ENCODE measurements around the gene PTPRN2. TPM values are rescaled to one million over a fixed set of nuclear protein-coding genes. Genes with fewer than 3 reads are reported as not detected.

PTPRN2 gene
- total RNA-seq, 1 experiment from 2014 or later, result 1.1 TPM

- no peaks in the 10 kb centered on the region; the same call in 1 of the 2 replicates for H3K27me3 ChIP-seq (ENCODE audit: control insufficient read depth, insufficient read depth, low read length)
- in situ Hi-C loops (cut with HindIII; ENCODE audit: low pct_unique_long_range_greater_than_20kb, low sequenced_read_pairs) (no loop called here), intact Hi-C loops (cut with micrococcal nuclease; ENCODE audit: unreplicated experiment) (no loop called here)
- ATAC-seq, result no peak
- TF ChIP-seq REST (IDR thresholded peaks at IDR 0.05; ENCODE audit: insufficient read depth in 1 of 2, low read depth in 2 of 2, low read length in 1 of 2) (no peak), SIN3A (IDR thresholded peaks at IDR 0.05; ENCODE audit: borderline replicate concordance, insufficient read depth, low read depth, low read length) (no peak), POLR2AphosphoS5 (IDR thresholded peaks at IDR 0.05; ENCODE audit: low read depth, low read length) (no peak), CTCF (IDR thresholded peaks at IDR 0.05) (no peak), TCF7L2 (IDR thresholded peaks at IDR 0.05; ENCODE audit: low read depth, low read length) (no peak)
- POLR2A ChIA-PET, result no interaction called here
- H3K4me1 ChIP-seq (ENCODE audit: control insufficient read depth, insufficient read depth, low read length), result no peaks in the 10 kb centered on the region
- CTCF ChIA-PET, result no interaction called here
- BruUV-seq (replicated peaks), result no TSS peak
- no peak overlapping the region for H3K4me3 ChIP-seq (ENCODE audit: low read depth in 2 of 2, low read length in 2 of 2)
- no peak overlapping the region for H3K27ac ChIP-seq (ENCODE audit: low read length)
- no peaks in the 10 kb centered on the region for H3K36me3 ChIP-seq (ENCODE audit: control insufficient read depth, insufficient read depth, low read length)
- no peak for DNase-seq (ENCODE audit: low read depth, low spot score)
- H3K9me3 ChIP-seq (ENCODE audit: control insufficient read depth, insufficient read depth, low read depth, low read length), result no peaks in the 10 kb centered on the region
Observed at GRCh38 chr7:158546214-158546613, 41.4 kb downstream of the PTPRN2 start.

- in situ Hi-C loops (cut with HindIII; ENCODE audit: low pct_unique_long_range_greater_than_20kb, low sequenced_read_pairs) (no loop called here), intact Hi-C loops (cut with micrococcal nuclease; ENCODE audit: unreplicated experiment) (no loop called here)
- DNase-seq (ENCODE audit: low read depth, low spot score) (no peak), ATAC-seq (no peak)
- no peaks in the 10 kb centered on the region; the same call in 1 of the 2 replicates for H3K27me3 ChIP-seq (ENCODE audit: control insufficient read depth, insufficient read depth, low read length)
- H3K4me1 ChIP-seq (ENCODE audit: control insufficient read depth, insufficient read depth, low read length), result no peaks in the 10 kb centered on the region
- no peaks in the 10 kb centered on the region for H3K36me3 ChIP-seq (ENCODE audit: control insufficient read depth, insufficient read depth, low read length)
- BruUV-seq (replicated peaks), result no TSS peak
- POLR2A ChIA-PET, result no interaction called here
- no peak overlapping the region for H3K27ac ChIP-seq (ENCODE audit: low read length)
- CTCF ChIA-PET, result no interaction called here
- no peak overlapping the region for H3K4me3 ChIP-seq (ENCODE audit: low read depth in 2 of 2, low read length in 2 of 2)
- no peak for TF ChIP-seq POLR2AphosphoS5 (IDR thresholded peaks at IDR 0.05; ENCODE audit: low read depth, low read length)
- no peak for TF ChIP-seq REST (IDR thresholded peaks at IDR 0.05; ENCODE audit: insufficient read depth in 1 of 2, low read depth in 2 of 2, low read length in 1 of 2)
- TF ChIP-seq CTCF (IDR thresholded peaks at IDR 0.05), result no peak
- no peak for TF ChIP-seq TCF7L2 (IDR thresholded peaks at IDR 0.05; ENCODE audit: low read depth, low read length)
- no peak for TF ChIP-seq SIN3A (IDR thresholded peaks at IDR 0.05; ENCODE audit: borderline replicate concordance, insufficient read depth, low read depth, low read length)
- no peaks in the 10 kb centered on the region for H3K9me3 ChIP-seq (ENCODE audit: control insufficient read depth, insufficient read depth, low read depth, low read length)
Observed at GRCh38 chr7:158544708-158545107, 42.9 kb downstream of the PTPRN2 start.
